ENCODE measurements around the gene MLC1. TPM values are rescaled to one million over a fixed set of nuclear protein-coding genes. Genes with fewer than 3 reads are reported as not detected.

MLC1 gene
- total RNA-seq, 1 experiment from 2014 or later = not detected

DNA sequence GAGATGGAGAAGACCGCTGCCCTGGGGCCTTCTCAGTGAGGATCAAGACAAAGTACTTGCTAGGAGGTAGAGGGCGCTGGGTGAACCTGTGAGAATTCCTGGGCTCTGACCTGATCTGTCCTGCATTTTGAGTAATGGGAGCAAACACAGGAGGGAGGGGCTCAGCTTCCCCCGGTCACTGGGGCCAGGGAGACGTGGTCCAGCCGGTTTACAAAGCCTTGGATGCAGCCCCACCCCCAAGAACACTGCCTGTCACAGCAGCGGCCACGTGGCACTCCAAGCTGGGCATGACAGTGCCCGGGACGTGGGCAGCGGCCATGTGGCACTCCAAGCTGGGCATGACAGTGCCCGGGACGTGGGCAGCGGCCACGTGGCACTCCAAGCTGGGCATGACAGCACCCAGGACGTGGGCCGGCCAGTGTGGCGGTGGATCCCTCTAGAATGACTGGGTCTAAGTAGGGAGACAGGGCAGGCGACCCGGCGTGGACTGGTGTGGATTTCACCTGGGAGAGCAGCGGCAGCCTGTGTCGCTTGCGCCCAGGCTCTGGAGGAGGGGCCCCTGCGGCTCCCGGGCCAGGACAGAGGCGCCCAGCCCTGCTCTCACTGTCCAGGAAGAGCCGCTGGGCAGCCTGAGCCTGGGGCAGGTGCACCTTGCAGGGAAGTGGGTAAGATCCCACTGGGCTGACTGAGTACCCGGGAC, 24.6 kb downstream of the MLC1 start (continued):
- TF ChIP-seq REST (IDR thresholded peaks at IDR 0.05; ENCODE audit: insufficient read depth in 1 of 2, low read depth in 2 of 2, low read length in 1 of 2) = no peak

DNA sequence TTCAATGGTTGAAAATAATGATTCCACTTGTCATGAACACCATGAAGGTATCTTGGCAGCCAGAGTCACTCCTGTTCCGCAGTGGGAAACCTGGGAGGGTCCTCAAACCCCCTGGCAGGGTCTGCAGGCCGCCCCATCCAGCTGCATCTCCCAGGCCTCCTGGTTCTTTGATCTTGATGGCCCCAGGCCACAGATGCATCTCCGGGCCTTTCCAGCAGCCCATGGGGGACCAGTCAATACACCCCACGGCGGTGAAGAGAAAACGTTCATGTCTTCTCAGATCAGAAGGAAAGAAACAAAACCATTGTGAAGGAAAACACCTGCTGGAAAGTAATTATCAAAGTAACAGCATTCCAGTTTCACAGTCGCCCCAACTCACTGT, 25.4 kb downstream of the MLC1 start:
- in situ Hi-C loops (cut with HindIII; ENCODE audit: low pct_unique_long_range_greater_than_20kb, low sequenced_read_pairs) = no loop called here
- no peak for ATAC-seq
- Histone ChIP-seq H3K4me1 (ENCODE audit: control insufficient read depth, insufficient read depth, low read length) (no peaks in the 10 kb centered on the region), H3K9me3 (ENCODE audit: control insufficient read depth, insufficient read depth, low read depth, low read length) (no peaks in the 10 kb centered on the region), H3K36me3 (ENCODE audit: control insufficient read depth, insufficient read depth, low read length) (no peaks in the 10 kb centered on the region), H3K27me3 (ENCODE audit: control insufficient read depth, insufficient read depth, low read length) (no peaks in the 10 kb centered on the region), H3K4me3 (ENCODE audit: low read depth in 2 of 2, low read length in 2 of 2) (no peak overlapping the region), H3K27ac (ENCODE audit: low read length) (no peak overlapping the region)
- ChIA-PET CTCF (no interaction called here), POLR2A (no interaction called here)
- TF ChIP-seq CTCF (IDR thresholded peaks at IDR 0.05) (no peak), REST (IDR thresholded peaks at IDR 0.05; ENCODE audit: insufficient read depth in 1 of 2, low read depth in 2 of 2, low read length in 1 of 2) (no peak), TCF7L2 (IDR thresholded peaks at IDR 0.05; ENCODE audit: low read depth, low read length) (no peak), SIN3A (IDR thresholded peaks at IDR 0.05; ENCODE audit: borderline replicate concordance, insufficient read depth, low read depth, low read length) (no peak), POLR2AphosphoS5 (IDR thresholded peaks at IDR 0.05; ENCODE audit: low read depth, low read length) (no peak)
- DNase-seq (ENCODE audit: low read depth, low spot score) = no peak
- BruUV-seq (replicated peaks) = no TSS peak
- intact Hi-C loops (cut with micrococcal nuclease; ENCODE audit: unreplicated experiment) = no loop called here
